PC-9 (cell line): ENCODE data around the gene CACNA1A. TPM values are rescaled to one million over a fixed set of nuclear protein-coding genes. Genes with fewer than 3 reads are reported as not detected.
"Not testable (repeated sequence)": the region's sequence is repeated elsewhere in the genome, so short reads cannot be mapped to it uniquely, and the experiment has no call there.

ENCODE experiments used
- BruUV-seq: library from RNA; stranded (reverse); fragments of 400-500 nt; replicated peaks from 2 replicates; lab custom pipeline; 2021; lab: Mats Ljungman, UMichigan
- CTCF ChIA-PET: fragments of 300-600 bp; sonication (Branson Sonifier 250); formaldehyde crosslinking; loops from one replicate; lab custom pipeline; 2022; ENCODE audit warnings: antibody characterized with exemption; lab: Charles Lee
- POLR2A ChIA-PET: fragments of 300-600 bp; sonication (Branson Sonifier 250); formaldehyde crosslinking; loops from one replicate; lab custom pipeline; 2022; ENCODE audit warnings: antibody characterized with exemption; ENCODE audit not compliant: unreplicated experiment; lab: Charles Lee
- DNase-seq, 2 experiments: peaks; one replicate each; pipeline versions ENCODE4 v3.0.0 to v3.0.0-alpha.2; 2015 to 2022; ENCODE audit warnings: mixed read lengths in 1 of 2
- H2AFZ ChIP-seq: fragments of 200-600 bp; sonication (generic); 2 replicates; pipeline ENCODE4 v1.8.1; 2017; ENCODE audit warnings: antibody characterized with exemption
- H3F3A ChIP-seq: fragments of 200-600 bp; sonication (generic); 2 replicates; pipeline ENCODE4 v1.8.1; 2017; ENCODE audit warnings: antibody characterized with exemption, mild to moderate bottlenecking, low read depth; ENCODE audit not compliant: insufficient read depth
- H3K27ac ChIP-seq: fragments of 200-600 bp; sonication (generic); 2 replicates; pipeline ENCODE4 v1.6.1; 2016; ENCODE audit warnings: mixed run types
- H3K27me3 ChIP-seq: fragments of 200-600 bp; sonication (generic); 2 replicates; pipeline ENCODE4 v1.6.1; 2016; ENCODE audit warnings: low read depth, mixed run types; ENCODE audit not compliant: insufficient read depth
- H3K36me3 ChIP-seq: fragments of 200-600 bp; sonication (generic); 2 replicates; pipeline ENCODE4 v1.6.1; 2016; ENCODE audit warnings: low read depth, mixed run types
- H3K4me1 ChIP-seq: fragments of 200-600 bp; sonication (generic); replicated peaks from 2 replicates; pipeline ENCODE4 v1.6.1; 2016; ENCODE audit warnings: mixed run types; ENCODE audit not compliant: insufficient read depth
- H3K4me2 ChIP-seq: fragments of 200-600 bp; sonication (generic); 2 replicates; pipeline ENCODE4 v1.6.1; 2017; ENCODE audit warnings: mixed run types
- H3K4me3 ChIP-seq: fragments of 200-600 bp; sonication (generic); 2 replicates; pipeline ENCODE4 v1.6.1; 2016; ENCODE audit warnings: mixed run types
- H3K79me2 ChIP-seq: fragments of 200-600 bp; sonication (generic); 2 replicates; pipeline ENCODE4 v1.6.1; 2017; ENCODE audit warnings: low read depth, mixed run types
- H3K9me2 ChIP-seq: fragments of 200-600 bp; sonication (generic); 2 replicates; pipeline ENCODE4 v1.8.1; 2017; ENCODE audit warnings: mild to moderate bottlenecking; ENCODE audit not compliant: insufficient read depth
- H3K9me3 ChIP-seq: fragments of 200-600 bp; sonication (generic); 2 replicates; pipeline ENCODE4 v1.8.1; 2016; ENCODE audit warnings: low read depth; ENCODE audit not compliant: insufficient read depth
- H4K20me1 ChIP-seq: fragments of 200-600 bp; sonication (generic); 2 replicates; pipeline ENCODE4 v1.8.1; 2017; ENCODE audit not compliant: insufficient read depth
- EZH2 ChIP-seq: fragments of 200-600 bp; sonication (generic); IDR thresholded peaks from 2 replicates; pipeline ENCODE4 v1.8.0; 2017; ENCODE audit warnings: antibody characterized with exemption, low read depth
- intact Hi-C: fragments of 100-400 bp; cut with micrococcal nuclease; formaldehyde crosslinking; loops from one replicate; pipeline ENCODE4 v1.10.0; 2022; ENCODE audit not compliant: unreplicated experiment
- total RNA-seq: library from RNA; stranded (reverse); gene quantifications from 2 replicates; pipeline ENCODE4 v1.2.3, GENCODE V29; 2021
- TF ChIP-seq, protein P1 (sequence below): fragments of 200-600 bp; sonication (generic); conservative IDR thresholded peaks from 2 replicates; pipeline ENCODE4 v1.6.1; 2017; ENCODE audit warnings: mixed run types, antibody characterized with exemption, mild to moderate bottlenecking, moderate library complexity

The CACNA1A gene
- total RNA-seq, 1 experiment from 2014 or later, result 0.35 TPM

GRCh38 chr19:13181747-13182388 lies 324.4 kb downstream of the CACNA1A start:
- Histone ChIP-seq H2AFZ (no peak overlapping the region), H3K79me2 (no peaks in the 10 kb centered on the region), H3K4me1 (no peaks in the 10 kb centered on the region), H4K20me1 (no peaks in the 10 kb centered on the region), H3K27me3 (no peaks in the 10 kb centered on the region), H3K4me2 (no peak overlapping the region), H3K36me3 (no peaks in the 10 kb centered on the region), H3K27ac (no peak overlapping the region), H3F3A (peaks cover 7% of the 10 kb centered on the region; the same call in 1 of the 2 replicates), H3K9me3 (no peaks in the 10 kb centered on the region), H3K9me2 (no peaks in the 10 kb centered on the region), H3K4me3 (no peak overlapping the region)
- POLR2A ChIA-PET, result no interaction called here
- no TSS peak for BruUV-seq
- TF ChIP-seq, protein P1, sequence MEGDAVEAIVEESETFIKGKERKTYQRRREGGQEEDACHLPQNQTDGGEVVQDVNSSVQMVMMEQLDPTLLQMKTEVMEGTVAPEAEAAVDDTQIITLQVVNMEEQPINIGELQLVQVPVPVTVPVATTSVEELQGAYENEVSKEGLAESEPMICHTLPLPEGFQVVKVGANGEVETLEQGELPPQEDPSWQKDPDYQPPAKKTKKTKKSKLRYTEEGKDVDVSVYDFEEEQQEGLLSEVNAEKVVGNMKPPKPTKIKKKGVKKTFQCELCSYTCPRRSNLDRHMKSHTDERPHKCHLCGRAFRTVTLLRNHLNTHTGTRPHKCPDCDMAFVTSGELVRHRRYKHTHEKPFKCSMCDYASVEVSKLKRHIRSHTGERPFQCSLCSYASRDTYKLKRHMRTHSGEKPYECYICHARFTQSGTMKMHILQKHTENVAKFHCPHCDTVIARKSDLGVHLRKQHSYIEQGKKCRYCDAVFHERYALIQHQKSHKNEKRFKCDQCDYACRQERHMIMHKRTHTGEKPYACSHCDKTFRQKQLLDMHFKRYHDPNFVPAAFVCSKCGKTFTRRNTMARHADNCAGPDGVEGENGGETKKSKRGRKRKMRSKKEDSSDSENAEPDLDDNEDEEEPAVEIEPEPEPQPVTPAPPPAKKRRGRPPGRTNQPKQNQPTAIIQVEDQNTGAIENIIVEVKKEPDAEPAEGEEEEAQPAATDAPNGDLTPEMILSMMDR, result no peak
- TF ChIP-seq EZH2, result no peak
- intact Hi-C loops, result no loop called here
- DNase-seq, result no peak
- CTCF ChIA-PET, result interaction anchor here (0.6 kb wide), 1 partner anchor 1417 kb away, joined by 3 read pairs; no protein-coding TSS in a partner anchor

DNA sequence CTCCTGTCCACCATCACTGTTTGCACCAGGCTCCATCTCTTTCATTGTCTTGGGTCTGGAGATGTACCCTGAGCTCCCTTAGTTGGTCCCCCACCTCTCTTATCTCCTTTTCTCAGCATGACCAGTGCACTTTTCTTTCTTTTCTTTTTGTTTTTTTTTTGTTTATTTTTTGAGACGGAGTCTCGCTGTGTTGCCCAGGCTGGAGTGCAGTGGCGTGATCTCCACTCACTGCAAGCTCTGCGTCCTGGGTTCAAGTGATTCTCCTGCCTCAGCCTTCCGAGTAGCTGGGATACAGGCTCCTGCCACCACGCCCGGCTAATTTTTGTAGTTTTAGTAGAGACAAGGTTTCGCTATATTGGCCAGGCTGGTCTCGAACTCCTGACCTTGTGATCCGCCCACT lies 328.0 kb downstream of the CACNA1A start:
- H3K9me3 ChIP-seq, H4K20me1 ChIP-seq, H3K4me2 ChIP-seq, DNase-seq, H3K79me2 ChIP-seq, H3K36me3 ChIP-seq, H3K27me3 ChIP-seq, intact Hi-C loops, H3K9me2 ChIP-seq, H3K4me3 ChIP-seq, BruUV-seq, H3K27ac ChIP-seq, H2AFZ ChIP-seq: not testable (repeated sequence)
- POLR2A ChIA-PET, result interaction anchor here (0.6 kb wide), 1 partner anchor 8 kb away, joined by 11 read pairs; no protein-coding TSS in a partner anchor
- peaks cover 14% of the 10 kb centered on the region; the same call in 1 of the 2 replicates for H3F3A ChIP-seq
- H3K4me1 ChIP-seq, result peaks cover 11% of the 10 kb centered on the region
- CTCF ChIA-PET, result interaction anchor here (0.7 kb wide), 1 partner anchor 12 kb away, joined by 6 read pairs; no protein-coding TSS in a partner anchor

- H2AFZ ChIP-seq, H3K4me2 ChIP-seq, H3K79me2 ChIP-seq, H3K27ac ChIP-seq, DNase-seq, H3K27me3 ChIP-seq, BruUV-seq, H3K9me2 ChIP-seq, H4K20me1 ChIP-seq, intact Hi-C loops, H3K36me3 ChIP-seq, H3K4me3 ChIP-seq, H3K9me3 ChIP-seq: not testable (repeated sequence)
- H3K4me1 ChIP-seq, result peaks cover 18% of the 10 kb centered on the region
- POLR2A ChIA-PET, result interaction anchor here (0.6 kb wide), 1 partner anchor 8 kb away, joined by 11 read pairs; no protein-coding TSS in a partner anchor
- CTCF ChIA-PET, result interaction anchor here (0.5 to 1.0 kb wide), 2 partner anchors 25 to 34 kb away, joined by 4 to 6 read pairs; no protein-coding TSS in a partner anchor
- H3F3A ChIP-seq, result peaks cover 21% of the 10 kb centered on the region
These were observed 328.7 kb downstream of the CACNA1A start for GRCh38 chr19:13177584-13177983.

GRCh38 chr19:13176345-13176744 lies 329.9 kb downstream of the CACNA1A start:
- TF ChIP-seq, protein P1, result no peak
- no peak for TF ChIP-seq EZH2
- ChIA-PET CTCF (interaction anchor here (0.7 kb wide), 1 partner anchor 20 kb away, joined by 6 read pairs; no protein-coding TSS in a partner anchor), POLR2A (interaction anchor here (0.5 to 0.6 kb wide), 2 partner anchors 33 to 617 kb away, joined by 7 to 8 read pairs; no protein-coding TSS in a partner anchor)
- Histone ChIP-seq H3K4me2 (no peak overlapping the region), H3K79me2 (peaks cover 8% of the 10 kb centered on the region; the same call in 1 of the 2 replicates), H3K4me1 (peaks cover 29% of the 10 kb centered on the region), H3K9me3 (no peaks in the 10 kb centered on the region), H3K9me2 (no peaks in the 10 kb centered on the region), H4K20me1 (no peaks in the 10 kb centered on the region), H3F3A (peaks cover 24% of the 10 kb centered on the region), H3K27ac (no peak overlapping the region), H3K36me3 (no peaks in the 10 kb centered on the region), H2AFZ (no peak overlapping the region), H3K27me3 (no peaks in the 10 kb centered on the region), H3K4me3 (no peak overlapping the region)
- intact Hi-C loops, result no loop called here
- no peak for DNase-seq
- BruUV-seq, result no TSS peak
